ENCODE data around the gene DRICH1.

- no peak for TF ChIP-seq CTCF (IDR thresholded peaks at IDR 0.05)
- TF ChIP-seq POLR2A (IDR thresholded peaks at IDR 0.05): no peak
Measured at GRCh38 chr22:23569716-23570115, 62.4 kb downstream of the DRICH1 start.

Measured in heart left ventricle (tissue), 13 donors.